RWPE2 (cell line): ENCODE measurements around the gene RAG1.

Experiments
- ATAC-seq: fragments of 200-7000 bp; cut with Tn5 transposase; 3 replicates; pipeline ENCODE4 v1.9.1; 2021; ENCODE audit warnings: low read depth
- DNase-seq: peaks from one replicate; pipeline ENCODE4 v3.0.0-alpha.2; 2020; ENCODE audit warnings: low spot score
- H3K27ac ChIP-seq: fragments of 450-650 bp; 2 replicates; pipeline ENCODE4 v1.5.1; 2017; ENCODE audit warnings: mild to moderate bottlenecking; ENCODE audit not compliant: poor library complexity, severe bottlenecking
- H3K27me3 ChIP-seq: fragments of 250-450 bp; sonication (Bioruptor Pico); 2 replicates; pipeline ENCODE4 v1.5.1; 2021; ENCODE audit warnings: mild to moderate bottlenecking, moderate library complexity; ENCODE audit not compliant: insufficient read depth, poor library complexity, severe bottlenecking
- H3K36me3 ChIP-seq: fragments of 250-450 bp; sonication (Bioruptor Pico); 2 replicates; pipeline ENCODE4 v1.5.1; 2020; ENCODE audit warnings: low read depth, mild to moderate bottlenecking, moderate library complexity
- H3K4me1 ChIP-seq: fragments of 250-450 bp; sonication (Bioruptor Pico); 2 replicates; pipeline ENCODE4 v1.5.1; 2021; ENCODE audit warnings: mild to moderate bottlenecking, moderate library complexity; ENCODE audit not compliant: insufficient read depth, poor library complexity, severe bottlenecking
- H3K4me3 ChIP-seq: fragments of 250-450 bp; sonication (Bioruptor Pico); 2 replicates; pipeline ENCODE4 v1.5.1; 2021; ENCODE audit warnings: mild to moderate bottlenecking, moderate library complexity; ENCODE audit not compliant: severe bottlenecking
- H3K9me3 ChIP-seq: fragments of 250-450 bp; sonication (Bioruptor Pico); 2 replicates; pipeline ENCODE4 v1.5.1; 2021; ENCODE audit warnings: mild to moderate bottlenecking, moderate library complexity; ENCODE audit not compliant: severe bottlenecking
- TF ChIP-seq, protein P1 (sequence below): fragments of 450-650 bp; IDR thresholded peaks from one replicate; pipeline ENCODE4 v1.5.1; 2017; ENCODE audit warnings: mild to moderate bottlenecking, moderate library complexity; ENCODE audit not compliant: poor library complexity, severe bottlenecking

The RAG1 gene

GRCh38 chr11:36567694-36568093, at the start of gene RAG1:
TSS of gene RAG1 (plus strand) at chr11:36568007. CDS start at chr11:36573305, 5,298 bp downstream.
- Histone ChIP-seq H3K27me3 (no peaks in the 10 kb centered on the region), H3K4me3 (no peak within 1 kb of the TSS), H3K27ac (no peak within 1 kb of the TSS), H3K36me3 (no peaks in the 10 kb centered on the region), H3K9me3 (no peaks in the 10 kb centered on the region), H3K4me1 (no peaks in the 10 kb centered on the region)
- ATAC-seq: no peak
- DNase-seq: no peak
- TF ChIP-seq, protein P1, sequence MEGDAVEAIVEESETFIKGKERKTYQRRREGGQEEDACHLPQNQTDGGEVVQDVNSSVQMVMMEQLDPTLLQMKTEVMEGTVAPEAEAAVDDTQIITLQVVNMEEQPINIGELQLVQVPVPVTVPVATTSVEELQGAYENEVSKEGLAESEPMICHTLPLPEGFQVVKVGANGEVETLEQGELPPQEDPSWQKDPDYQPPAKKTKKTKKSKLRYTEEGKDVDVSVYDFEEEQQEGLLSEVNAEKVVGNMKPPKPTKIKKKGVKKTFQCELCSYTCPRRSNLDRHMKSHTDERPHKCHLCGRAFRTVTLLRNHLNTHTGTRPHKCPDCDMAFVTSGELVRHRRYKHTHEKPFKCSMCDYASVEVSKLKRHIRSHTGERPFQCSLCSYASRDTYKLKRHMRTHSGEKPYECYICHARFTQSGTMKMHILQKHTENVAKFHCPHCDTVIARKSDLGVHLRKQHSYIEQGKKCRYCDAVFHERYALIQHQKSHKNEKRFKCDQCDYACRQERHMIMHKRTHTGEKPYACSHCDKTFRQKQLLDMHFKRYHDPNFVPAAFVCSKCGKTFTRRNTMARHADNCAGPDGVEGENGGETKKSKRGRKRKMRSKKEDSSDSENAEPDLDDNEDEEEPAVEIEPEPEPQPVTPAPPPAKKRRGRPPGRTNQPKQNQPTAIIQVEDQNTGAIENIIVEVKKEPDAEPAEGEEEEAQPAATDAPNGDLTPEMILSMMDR: no peak

- ATAC-seq: no peak
- Histone ChIP-seq H3K4me1 (no peaks in the 10 kb centered on the region), H3K9me3 (no peaks in the 10 kb centered on the region), H3K36me3 (no peaks in the 10 kb centered on the region), H3K4me3 (no peak overlapping the region), H3K27ac (no peak overlapping the region), H3K27me3 (peaks cover 4% of the 10 kb centered on the region)
- DNase-seq: no peak
- TF ChIP-seq, protein P1: no peak
These were observed 37.0 kb upstream of the RAG1 start for GRCh38 chr11:36530840-36531239.

DNA sequence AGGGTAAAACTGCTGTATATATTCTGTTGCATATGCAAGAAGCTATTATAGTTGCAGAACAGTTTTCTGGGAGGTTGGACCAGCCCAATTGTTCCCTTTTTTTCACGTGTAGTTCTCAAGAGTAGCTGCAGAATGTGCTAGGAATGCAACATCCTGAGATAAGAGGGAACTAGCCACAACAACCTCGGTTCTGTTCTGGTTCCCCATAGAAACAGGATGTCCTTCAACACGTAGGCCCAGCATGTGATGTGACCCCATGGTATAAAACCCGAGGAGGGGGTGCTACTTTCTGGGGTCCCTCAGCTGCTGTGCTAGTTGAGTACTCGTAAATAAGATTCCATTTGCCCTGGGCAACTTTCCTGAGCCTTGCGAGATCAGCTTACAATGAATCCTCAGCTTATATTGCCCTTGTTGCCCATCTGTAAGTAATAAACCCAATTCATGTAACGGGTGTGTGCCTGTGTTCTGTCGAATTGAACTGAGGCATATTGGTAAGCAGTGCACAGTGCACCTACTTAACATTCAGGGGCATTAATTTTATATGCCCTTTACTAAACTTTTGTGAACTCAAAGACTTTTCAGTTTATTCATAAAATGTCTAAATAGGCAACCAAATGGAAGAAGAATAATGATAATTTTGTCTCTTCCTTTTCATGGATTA, 34.7 kb upstream of the RAG1 start:
- ATAC-seq: no peak
- no peaks in the 10 kb centered on the region for H3K9me3 ChIP-seq
- no peak overlapping the region for H3K4me3 ChIP-seq
- no peaks in the 10 kb centered on the region for H3K4me1 ChIP-seq
- DNase-seq: no peak
- H3K36me3 ChIP-seq: no peaks in the 10 kb centered on the region
- peaks cover 4% of the 10 kb centered on the region for H3K27me3 ChIP-seq
- no peak overlapping the region for H3K27ac ChIP-seq
- TF ChIP-seq, protein P1: no peak

DNA sequence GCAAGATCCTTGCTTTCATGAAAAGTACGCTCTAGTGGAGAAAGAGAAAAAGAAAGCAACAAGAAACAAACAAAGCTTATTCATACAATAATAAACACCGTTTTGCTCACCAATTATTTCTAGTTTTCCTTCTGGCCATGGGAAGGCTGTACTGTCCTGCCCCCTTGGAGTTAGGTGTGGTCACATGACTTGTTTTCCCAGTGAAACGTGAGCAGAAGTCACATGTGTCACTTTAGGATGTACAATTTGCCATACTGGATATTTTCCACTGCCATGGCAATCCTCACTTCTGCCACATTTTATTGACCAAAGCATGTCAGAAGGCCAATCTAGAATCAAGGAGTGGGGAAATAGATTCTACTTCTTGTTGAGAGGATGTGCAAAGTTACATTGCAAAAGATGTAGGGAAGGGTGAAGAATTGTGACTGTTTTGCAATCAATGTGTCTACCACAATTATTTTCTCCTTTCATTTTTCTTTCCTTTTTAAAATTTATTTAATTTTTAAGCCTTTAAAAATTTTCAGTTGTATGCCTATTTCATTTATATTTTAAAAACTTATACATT, 33.4 kb upstream of the RAG1 start:
- no peaks in the 10 kb centered on the region for H3K36me3 ChIP-seq
- no peaks in the 10 kb centered on the region for H3K9me3 ChIP-seq
- ATAC-seq: no peak
- no peak overlapping the region for H3K27ac ChIP-seq
- H3K4me3 ChIP-seq: no peak overlapping the region
- no peaks in the 10 kb centered on the region for H3K4me1 ChIP-seq
- H3K27me3 ChIP-seq: peaks cover 4% of the 10 kb centered on the region
- TF ChIP-seq, protein P1: no peak
- DNase-seq: no peak

- no peak overlapping the region for H3K27ac ChIP-seq
- no peaks in the 10 kb centered on the region for H3K4me1 ChIP-seq
- peaks cover 11% of the 10 kb centered on the region for H3K27me3 ChIP-seq
- TF ChIP-seq, protein P1: peak; percentile 42
- ATAC-seq (0 out of 3 replicates have a peak, but pooled peaks have one; percentile 35), DNase-seq (no peak)
- H3K9me3 ChIP-seq: no peaks in the 10 kb centered on the region
- no peaks in the 10 kb centered on the region for H3K36me3 ChIP-seq
- H3K4me3 ChIP-seq: no peak overlapping the region
These were observed 26.8 kb upstream of the RAG1 start for GRCh38 chr11:36540998-36541397.
